ENCODE data around the gene ZSWIM9.

DNA sequence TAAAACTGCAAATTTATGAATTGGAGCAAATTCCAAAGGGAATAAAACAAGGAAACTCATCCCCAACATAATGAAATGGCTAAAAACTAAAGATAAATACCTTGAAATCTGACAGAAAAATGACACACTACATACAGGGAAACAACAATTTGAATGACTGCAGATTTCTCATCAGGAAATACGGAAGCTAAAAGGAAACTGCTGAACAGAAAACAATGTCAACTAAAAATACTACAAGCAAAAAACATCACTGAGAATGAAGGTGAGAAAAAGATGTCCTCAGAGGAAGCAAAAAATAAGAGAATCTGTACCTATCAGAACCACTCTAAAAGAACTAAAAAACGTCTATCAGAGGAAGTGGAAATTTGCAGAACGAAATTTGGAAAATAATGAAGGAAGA is 39.5 kb downstream of the ZSWIM9 start:
- TF ChIP-seq CTCF (IDR thresholded peaks at IDR 0.05; ENCODE audit: low read depth, low read length, poor library complexity, severe bottlenecking) (no peak), EZH2phosphoT487 (IDR thresholded peaks at IDR 0.05; ENCODE audit: borderline replicate concordance, low read length) (no peak)

Measured in DOHH2 (cell line).